HG03378 (cell line): Measurements from ENCODE around the gene RTN4R.
"Not testable (repeated sequence)": the region's sequence is repeated elsewhere in the genome, so short reads cannot be mapped to it uniquely, and the experiment has no call there.

Experiments
- ATAC-seq: cut with Tn5 transposase; IDR thresholded peaks from one replicate; pipeline ENCODE4 v1.9.1; 2021; ENCODE audit warnings: mild to moderate bottlenecking, moderate library complexity; ENCODE audit not compliant: unreplicated experiment

The RTN4R gene

GRCh38 chr22:20305894-20306645, 38.0 kb upstream of the RTN4R start:
- ATAC-seq: no peak

GRCh38 chr22:20305230-20305893, 37.2 kb upstream of the RTN4R start:
- ATAC-seq: not testable (repeated sequence)

GRCh38 chr22:20304646-20305045, 36.5 kb upstream of the RTN4R start:
- ATAC-seq: no peak

- not testable (repeated sequence) for ATAC-seq
Observed at GRCh38 chr22:20303229-20303534, 35.1 kb upstream of the RTN4R start.

DNA sequence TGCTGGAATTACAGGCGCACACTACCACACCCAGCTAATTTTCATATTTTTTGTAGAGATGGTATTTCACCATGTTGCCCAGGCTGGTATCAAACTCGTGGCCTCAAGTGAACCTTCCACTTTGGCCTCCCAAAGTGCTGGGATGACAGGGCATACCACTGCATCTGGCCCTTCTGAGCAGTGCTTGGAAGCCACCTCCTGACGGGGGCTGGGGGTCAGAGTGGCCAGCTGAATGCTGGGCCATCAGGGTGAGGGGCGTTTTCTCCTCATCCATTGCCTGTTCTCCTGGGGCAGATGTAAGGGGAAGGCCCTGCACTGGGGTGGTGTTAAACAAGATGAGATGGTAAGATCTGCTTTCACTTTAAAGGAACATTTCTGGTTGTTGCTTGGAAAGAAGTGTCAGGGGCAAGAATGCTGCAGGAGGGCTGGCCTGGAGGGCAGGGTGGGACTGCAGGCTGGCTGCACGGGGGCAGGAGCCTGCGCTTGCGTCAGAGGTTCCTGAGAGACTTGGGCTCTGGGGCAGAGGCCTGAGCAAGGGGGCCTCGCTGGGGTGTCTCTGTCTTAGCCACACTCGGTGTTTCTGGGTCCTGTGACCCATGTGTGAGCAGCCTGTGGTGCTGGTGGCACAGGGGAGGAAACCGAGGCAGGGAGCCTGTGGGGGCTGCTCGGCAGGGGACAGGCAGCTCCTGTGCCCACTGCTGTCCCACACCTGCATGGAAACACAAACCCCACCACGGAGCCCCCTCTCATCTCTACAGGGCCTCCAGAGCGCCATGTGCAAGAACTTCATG, 34.5 kb upstream of the RTN4R start:
- ATAC-seq: no peak

- no peak for ATAC-seq
Observed at GRCh38 chr22:20299746-20300136, 31.6 kb upstream of the RTN4R start.

DNA sequence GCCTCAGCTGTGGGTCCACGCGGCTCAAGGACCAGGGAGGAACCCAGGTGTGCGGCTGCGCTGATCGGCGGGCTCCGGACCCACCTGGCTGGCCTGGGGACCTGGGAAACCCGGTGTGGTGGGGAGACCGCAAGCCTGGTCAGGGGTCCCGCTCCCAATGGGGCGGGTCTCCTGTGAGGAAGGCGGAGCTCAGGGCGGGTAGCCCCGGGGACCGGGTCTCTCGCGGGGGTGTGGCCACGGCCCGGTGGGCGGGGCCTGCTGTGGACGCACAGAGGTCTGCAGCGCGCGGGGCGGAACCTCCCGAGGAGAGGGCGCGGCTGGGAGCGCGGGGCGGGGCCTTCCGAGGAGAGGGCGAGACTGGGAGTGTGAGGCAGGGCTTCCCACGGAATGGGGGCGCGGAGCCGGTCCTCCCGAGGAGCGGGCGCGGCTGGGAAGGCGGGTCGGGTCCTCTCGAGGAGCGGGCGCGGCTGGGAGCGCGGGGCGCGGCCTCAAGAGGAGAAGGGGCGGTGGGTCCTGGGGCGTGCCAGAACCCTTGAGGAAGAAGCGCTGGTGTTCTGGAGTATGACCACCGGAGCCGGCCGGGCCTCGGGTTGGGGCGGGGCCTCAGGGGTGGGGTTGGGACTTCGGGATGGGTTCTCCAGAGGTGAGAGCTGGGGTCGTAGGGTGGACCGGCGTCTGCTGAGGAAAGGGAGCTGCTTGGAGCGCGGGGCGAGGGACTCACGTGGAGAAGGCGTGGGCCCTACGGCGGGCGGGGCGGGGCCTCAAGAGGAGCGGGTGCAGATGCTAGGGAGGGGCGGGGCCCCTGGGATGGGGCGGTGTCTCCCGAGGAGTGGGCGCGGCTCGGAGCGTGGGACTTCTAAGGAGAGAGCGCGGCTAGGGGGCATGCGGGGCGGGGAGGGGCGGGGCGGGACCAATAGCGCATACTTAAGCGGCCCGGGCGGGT, 31.0 kb upstream of the RTN4R start:
- ATAC-seq: no peak

- no peak for ATAC-seq
Observed at GRCh38 chr22:20298110-20298802, 30.1 kb upstream of the RTN4R start.

DNA sequence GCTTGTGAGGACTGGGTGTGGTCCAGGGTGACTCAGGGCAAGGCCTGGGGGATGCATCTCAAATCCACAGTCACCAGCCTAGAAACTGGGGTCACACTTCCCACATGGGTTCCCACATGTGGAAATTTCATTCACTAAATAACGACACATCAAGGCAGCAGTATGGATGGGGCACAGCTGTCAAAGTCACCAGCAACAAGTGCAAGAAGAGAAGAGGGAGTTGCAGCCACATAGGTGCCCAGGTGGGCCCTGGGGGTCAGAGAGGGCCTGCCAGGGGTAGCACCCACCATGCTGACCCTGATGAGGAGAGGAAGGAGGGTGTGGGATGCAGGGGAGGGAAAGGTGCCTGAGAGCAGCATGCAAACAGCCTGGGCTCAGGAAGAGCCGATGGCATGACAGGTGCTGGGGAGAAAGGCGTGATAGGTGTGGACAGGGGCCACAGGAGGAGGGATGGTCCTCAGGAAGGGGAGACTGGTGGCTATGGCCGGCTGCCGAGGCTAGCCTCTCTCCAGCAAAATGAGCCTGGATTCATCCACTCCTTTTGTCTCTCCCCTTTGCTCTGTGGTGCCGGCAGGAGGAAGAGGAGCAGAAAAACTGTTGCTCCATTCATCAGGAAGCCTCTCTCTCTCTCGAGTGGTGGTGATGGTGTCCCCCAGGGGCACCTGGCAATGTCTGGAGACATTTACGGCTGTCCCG, 29.4 kb upstream of the RTN4R start:
- ATAC-seq: no peak

- no peak for ATAC-seq
Observed at GRCh38 chr22:20296598-20296997, 28.5 kb upstream of the RTN4R start.

- ATAC-seq: no peak
Observed at GRCh38 chr22:20295262-20296064, 27.3 kb upstream of the RTN4R start.

DNA sequence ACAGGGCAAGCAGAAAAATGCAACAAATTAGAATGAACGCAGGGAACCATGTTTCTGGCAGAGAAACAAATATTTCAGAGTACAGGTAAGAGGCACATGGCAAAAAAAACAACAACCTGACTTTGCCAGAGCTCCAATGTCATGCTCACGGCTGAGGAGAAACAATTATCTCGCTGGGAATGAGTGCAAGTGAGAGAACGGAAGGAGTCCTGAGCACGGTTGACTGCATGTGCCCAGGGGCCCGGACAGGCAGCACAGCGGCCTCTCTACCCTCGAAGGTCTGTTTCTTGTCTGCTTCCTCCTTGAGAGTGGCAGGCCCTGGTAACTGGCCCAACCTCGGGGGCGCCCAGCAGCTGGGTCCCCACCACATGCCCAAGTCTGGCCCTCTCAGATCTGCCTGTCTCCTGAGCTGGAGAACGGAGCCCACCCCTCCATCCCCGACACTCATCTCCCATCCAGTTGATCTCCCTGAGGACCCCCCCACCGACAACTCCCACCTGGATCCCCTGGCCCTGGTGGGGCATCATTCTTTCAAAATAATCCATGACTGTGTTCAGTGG, 24.6 kb upstream of the RTN4R start:
- ATAC-seq: no peak

DNA sequence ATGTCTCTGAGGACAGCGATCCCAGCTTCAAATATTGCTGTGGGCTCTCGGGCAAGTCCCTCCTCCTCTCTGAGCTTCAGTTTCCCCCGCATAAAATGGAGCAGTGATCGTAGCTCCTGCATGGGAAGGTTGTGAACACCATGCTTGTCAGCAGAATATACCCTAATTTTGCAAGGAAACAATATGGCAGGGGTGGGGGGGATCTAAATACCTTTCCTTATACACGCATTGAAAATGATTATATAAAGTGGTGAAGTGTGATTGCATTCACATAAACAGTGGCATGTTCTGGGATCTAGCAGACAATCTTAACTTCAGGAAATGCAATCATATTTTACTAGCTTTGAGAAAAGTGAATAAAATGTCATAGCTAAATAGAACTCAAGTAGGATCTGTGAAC, 24.0 kb upstream of the RTN4R start:
- no peak for ATAC-seq

DNA sequence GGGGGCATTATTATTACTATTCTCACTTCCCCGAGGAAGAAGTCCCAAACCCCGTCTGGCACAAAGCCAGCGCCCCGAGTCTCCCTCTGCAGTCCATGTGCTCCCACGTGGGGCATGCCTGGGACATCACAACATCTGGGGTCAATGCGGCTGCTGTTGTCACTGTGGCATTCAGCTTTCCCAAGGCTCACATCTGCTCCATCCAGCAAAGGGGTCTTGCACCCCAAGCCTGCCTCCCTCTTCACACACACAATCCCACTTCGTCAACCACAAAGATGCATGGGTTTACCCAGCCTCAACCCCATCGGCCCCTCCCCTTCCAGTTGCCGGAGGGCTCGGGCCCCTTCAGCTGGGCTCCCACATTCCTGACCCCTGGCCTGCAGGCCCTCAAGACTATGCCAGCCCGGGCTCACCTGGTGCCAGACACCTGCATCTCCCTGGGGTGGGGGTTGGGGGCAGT, 23.5 kb upstream of the RTN4R start:
- no peak for ATAC-seq

GRCh38 chr22:20291249-20291586, 23.1 kb upstream of the RTN4R start:
- no peak for ATAC-seq

DNA sequence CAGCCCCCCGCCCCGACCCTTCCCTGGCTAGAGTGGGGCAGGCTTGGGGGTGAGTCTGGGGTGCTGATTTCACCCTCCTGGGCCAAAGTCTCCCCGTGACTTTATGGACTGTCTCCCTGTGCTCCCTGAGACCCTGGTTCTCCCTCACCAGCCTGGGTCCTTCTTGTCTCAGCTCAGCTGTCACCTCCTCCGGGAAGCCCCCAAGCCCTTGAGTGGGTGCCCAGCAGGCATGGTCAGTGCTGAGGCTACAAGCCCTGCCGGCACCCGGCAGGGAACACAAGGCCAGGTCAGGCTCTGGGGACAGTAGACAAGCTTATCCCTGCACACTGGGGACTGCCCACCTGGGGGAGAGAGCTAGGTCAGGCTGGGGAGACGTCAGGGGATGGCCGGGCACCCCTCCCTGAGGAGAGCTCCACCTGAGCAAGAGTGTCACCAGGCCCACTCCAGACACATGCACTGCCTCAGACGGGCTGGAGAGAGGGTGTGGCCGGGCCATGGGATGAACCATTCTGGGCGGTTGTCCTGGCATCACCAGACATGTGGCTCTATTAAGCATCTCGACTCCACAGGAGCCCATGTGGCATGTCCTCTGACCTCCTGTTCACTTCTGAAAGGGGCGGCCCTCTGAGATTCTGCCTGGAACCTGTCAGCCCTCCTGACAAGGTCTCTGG, 22.6 kb upstream of the RTN4R start:
- no peak for ATAC-seq

GRCh38 chr22:20290045-20290392, 21.9 kb upstream of the RTN4R start:
- no peak for ATAC-seq
